ENCODE measurements around the gene OGDHL.

Gene OGDHL

GRCh38 chr10:49749144-49749543, 13.0 kb downstream of the OGDHL start:
- no peak for TF ChIP-seq CTCF (conservative IDR thresholded peaks at IDR 0.05)
- H3K27ac ChIP-seq, result no peak overlapping the region

- TF ChIP-seq CTCF (conservative IDR thresholded peaks at IDR 0.05), result no peak
Measured at GRCh38 chr10:49748006-49748405, 14.1 kb downstream of the OGDHL start.

GRCh38 chr10:49747303-49747646, 14.8 kb downstream of the OGDHL start:
- no peak overlapping the region for H3K27ac ChIP-seq
- no peak for TF ChIP-seq CTCF (conservative IDR thresholded peaks at IDR 0.05)

More at GRCh38 chr10:49748006-49748405, 14.1 kb downstream of the OGDHL start:
- H3K27ac ChIP-seq, result no peak overlapping the region

- no peak overlapping the region for H3K27ac ChIP-seq
- no peak for TF ChIP-seq CTCF (conservative IDR thresholded peaks at IDR 0.05)
Measured at GRCh38 chr10:49746626-49747302, 15.4 kb downstream of the OGDHL start.

- no peak overlapping the region for H3K27ac ChIP-seq
- no peak for TF ChIP-seq CTCF (conservative IDR thresholded peaks at IDR 0.05)
Measured at GRCh38 chr10:49745756-49746155, 16.4 kb downstream of the OGDHL start.

GRCh38 chr10:49744924-49745605, 17.1 kb downstream of the OGDHL start:
- H3K27ac ChIP-seq, result no peak overlapping the region
- no peak for TF ChIP-seq CTCF (conservative IDR thresholded peaks at IDR 0.05)

GRCh38 chr10:49744091-49744685, 17.9 kb downstream of the OGDHL start:
- H3K27ac ChIP-seq, result no peak overlapping the region
- no peak for TF ChIP-seq CTCF (conservative IDR thresholded peaks at IDR 0.05)

Measured in VCaP (cell line).